ENCODE results near the gene RNF25.

DNA sequence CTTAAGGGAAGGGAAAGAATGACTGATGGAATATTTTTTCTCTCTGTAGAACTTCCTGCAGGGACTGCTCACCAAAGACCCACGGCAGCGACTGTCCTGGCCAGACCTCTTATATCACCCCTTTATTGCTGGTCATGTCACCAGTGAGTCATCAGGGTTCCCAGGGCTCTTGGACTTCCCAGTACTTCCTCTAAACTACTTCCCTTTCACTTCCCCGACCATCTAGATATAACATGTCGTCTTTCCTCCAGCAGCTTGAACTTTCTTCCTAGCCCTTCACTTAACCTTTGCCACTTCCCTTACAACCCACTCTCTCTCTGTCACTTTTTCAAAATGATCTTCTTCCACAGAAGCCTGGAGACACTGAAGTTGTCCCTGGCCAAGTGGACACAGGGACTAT, 7.3 kb upstream of the RNF25 start:
- TF ChIP-seq, protein P1, sequence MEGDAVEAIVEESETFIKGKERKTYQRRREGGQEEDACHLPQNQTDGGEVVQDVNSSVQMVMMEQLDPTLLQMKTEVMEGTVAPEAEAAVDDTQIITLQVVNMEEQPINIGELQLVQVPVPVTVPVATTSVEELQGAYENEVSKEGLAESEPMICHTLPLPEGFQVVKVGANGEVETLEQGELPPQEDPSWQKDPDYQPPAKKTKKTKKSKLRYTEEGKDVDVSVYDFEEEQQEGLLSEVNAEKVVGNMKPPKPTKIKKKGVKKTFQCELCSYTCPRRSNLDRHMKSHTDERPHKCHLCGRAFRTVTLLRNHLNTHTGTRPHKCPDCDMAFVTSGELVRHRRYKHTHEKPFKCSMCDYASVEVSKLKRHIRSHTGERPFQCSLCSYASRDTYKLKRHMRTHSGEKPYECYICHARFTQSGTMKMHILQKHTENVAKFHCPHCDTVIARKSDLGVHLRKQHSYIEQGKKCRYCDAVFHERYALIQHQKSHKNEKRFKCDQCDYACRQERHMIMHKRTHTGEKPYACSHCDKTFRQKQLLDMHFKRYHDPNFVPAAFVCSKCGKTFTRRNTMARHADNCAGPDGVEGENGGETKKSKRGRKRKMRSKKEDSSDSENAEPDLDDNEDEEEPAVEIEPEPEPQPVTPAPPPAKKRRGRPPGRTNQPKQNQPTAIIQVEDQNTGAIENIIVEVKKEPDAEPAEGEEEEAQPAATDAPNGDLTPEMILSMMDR (IDR thresholded peaks at IDR 0.05) = no peak
- TF ChIP-seq EP300 (IDR thresholded peaks at IDR 0.05) (no peak), POLR2A (IDR thresholded peaks at IDR 0.05) (no peak)
